GM21723 (cell line): ENCODE data around the gene SDK1.
"Not testable (repeated sequence)": the region's sequence is repeated elsewhere in the genome, so short reads cannot be mapped to it uniquely, and the experiment has no call there.

Experiments used
- ATAC-seq: cut with Tn5 transposase; IDR thresholded peaks from one replicate; pipeline ENCODE4 v1.9.1; 2021; ENCODE audit warnings: mild to moderate bottlenecking, moderate library complexity; ENCODE audit not compliant: unreplicated experiment

SDK1 gene

DNA sequence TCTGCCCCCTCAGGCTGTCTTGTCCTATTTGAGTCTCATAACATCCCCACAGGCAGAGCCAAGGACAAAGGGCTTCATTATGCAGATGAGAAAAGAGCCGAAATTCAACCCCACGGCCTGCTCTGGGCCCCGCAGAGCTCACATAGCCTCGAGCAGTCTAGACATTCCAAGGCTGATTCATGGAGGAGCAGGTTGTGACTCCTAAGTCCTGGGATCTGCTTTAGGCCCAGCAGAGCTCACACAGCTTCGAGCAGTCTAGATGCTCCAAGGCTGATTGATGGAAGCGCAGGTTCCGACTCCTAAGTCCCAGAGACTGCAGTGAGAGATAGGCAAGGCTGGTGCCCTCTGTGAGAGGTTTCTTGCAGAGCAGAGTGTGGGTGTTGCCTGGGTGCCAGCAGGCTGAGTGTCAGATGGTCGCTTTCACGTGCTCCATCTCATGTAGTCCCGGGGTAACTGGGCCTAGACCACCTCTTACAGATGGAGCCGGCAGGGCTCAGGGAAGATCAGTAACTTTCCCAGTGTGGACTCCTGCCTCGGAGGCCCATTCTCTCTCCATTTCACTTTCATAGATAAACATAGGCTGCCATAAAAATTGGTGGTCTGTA is 944.9 kb downstream of the SDK1 start:
- ATAC-seq = no peak

GRCh38 chr7:4246536-4246935 is 945.5 kb downstream of the SDK1 start:
- no peak for ATAC-seq

GRCh38 chr7:4247106-4247876 is 946.2 kb downstream of the SDK1 start:
- ATAC-seq = no peak

- ATAC-seq = no peak
These were observed 947.2 kb downstream of the SDK1 start for GRCh38 chr7:4248295-4248694.

- ATAC-seq = no peak
These were observed 948.2 kb downstream of the SDK1 start for GRCh38 chr7:4249241-4249640.

- no peak for ATAC-seq
These were observed 954.3 kb downstream of the SDK1 start for GRCh38 chr7:4255336-4255735.

- no peak for ATAC-seq
These were observed 955.2 kb downstream of the SDK1 start for GRCh38 chr7:4256286-4256685.

DNA sequence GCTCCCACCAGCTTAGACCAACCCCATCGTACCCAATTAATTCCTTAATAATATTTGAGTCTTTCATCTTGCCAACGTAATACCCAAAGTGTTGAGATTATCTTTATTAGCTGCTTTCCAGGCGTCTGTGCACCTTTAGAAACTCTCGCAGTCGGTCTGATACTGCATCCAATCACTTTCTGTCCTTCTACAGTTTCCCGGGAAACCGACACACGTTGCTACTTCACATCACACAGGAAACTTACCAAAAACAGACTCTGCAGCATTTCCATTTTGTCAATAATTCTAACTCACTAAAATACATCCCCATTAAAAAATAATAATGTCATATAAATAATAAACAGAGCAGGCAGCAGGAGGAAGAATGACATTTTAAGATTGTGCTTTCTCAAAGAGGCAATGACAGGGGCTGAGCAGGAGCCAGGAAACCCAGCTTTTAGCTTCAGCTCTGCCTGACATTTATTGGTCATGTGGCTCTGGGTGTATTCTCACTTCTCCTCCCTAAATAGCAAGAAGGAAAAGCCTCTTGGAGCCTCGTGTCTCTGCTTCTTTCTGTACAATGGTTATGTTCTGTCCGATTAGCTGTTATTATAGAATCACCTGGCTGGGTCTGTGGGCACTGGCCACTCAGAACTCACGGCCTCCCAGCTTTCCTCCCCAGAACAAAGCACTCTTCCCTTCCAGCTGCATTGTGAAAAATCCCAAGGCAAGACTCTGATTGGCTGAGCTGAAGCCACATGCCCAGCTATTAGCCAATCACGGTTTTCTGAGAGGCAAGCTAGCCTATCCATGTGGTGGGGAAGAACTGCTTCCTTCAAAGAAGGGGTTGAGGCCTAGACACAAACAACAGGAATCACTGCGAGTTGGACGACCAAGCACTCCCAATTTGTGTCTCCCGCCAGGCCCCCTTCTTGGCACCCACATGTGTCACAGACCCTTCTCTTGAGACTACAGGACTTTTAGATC is 956.4 kb downstream of the SDK1 start:
- no peak for ATAC-seq

DNA sequence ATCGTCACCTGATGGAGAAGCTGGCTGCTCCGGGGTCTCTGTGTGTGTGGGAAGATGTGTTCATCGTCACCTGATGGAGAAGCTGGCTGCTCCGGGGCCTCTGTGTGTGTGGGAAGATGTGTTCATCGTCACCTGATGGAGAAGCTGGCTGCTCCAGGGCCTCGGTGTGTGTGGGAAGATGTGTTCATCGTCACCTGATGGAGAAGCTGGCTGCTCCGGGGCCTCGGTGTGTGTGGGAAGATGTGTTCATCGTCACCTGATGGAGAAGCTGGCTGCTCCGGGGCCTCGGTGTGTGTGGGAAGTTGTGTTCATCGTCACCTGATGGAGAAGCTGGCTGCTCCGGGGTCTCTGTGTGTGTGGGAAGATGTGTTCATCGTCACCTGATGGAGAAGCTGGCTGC is 959.1 kb downstream of the SDK1 start:
- ATAC-seq = not testable (repeated sequence)

GRCh38 chr7:4260867-4261600 is 960.0 kb downstream of the SDK1 start:
- ATAC-seq = no peak

DNA sequence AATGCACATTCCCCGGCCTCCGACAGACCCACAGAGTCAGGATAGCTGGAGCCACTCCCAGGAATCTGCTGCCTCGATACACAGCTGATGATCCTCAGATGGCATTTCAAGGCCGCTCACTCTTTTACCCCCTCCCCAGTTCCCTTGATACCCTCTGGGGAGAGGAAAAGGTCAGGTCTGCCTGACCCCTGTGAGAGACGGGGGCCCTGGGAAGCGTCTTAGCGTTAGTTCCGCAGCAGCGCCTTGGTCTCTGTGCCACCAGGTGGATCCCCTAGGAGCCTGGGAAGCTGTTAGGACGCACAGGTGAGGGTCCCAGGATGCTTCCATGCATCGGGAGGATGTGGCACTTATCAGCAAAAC is 960.5 kb downstream of the SDK1 start:
- no peak for ATAC-seq

GRCh38 chr7:4264206-4264605 is 963.2 kb downstream of the SDK1 start:
- ATAC-seq = not testable (repeated sequence)

GRCh38 chr7:4265066-4265465 is 964.0 kb downstream of the SDK1 start:
- no peak for ATAC-seq

DNA sequence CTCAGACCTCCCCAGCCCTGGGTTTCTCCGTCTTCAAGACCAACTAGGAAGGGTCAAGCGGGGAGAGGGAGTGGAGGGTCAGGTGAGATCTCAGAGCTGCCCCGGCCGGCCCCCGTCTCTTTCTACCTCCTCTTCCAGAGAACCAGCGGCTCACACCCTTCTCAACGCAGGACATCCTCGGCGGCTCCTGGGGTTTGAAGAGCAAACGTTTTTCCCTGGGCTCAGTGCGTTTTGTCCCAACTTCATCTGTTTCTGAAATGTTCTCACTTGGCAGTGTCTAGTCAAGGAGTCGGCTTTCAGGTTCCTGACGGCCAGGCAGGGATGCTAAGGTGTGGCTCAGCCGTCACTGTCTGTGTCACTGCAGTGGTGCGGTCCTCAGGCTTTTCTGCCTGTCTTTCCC is 964.6 kb downstream of the SDK1 start:
- no peak for ATAC-seq

DNA sequence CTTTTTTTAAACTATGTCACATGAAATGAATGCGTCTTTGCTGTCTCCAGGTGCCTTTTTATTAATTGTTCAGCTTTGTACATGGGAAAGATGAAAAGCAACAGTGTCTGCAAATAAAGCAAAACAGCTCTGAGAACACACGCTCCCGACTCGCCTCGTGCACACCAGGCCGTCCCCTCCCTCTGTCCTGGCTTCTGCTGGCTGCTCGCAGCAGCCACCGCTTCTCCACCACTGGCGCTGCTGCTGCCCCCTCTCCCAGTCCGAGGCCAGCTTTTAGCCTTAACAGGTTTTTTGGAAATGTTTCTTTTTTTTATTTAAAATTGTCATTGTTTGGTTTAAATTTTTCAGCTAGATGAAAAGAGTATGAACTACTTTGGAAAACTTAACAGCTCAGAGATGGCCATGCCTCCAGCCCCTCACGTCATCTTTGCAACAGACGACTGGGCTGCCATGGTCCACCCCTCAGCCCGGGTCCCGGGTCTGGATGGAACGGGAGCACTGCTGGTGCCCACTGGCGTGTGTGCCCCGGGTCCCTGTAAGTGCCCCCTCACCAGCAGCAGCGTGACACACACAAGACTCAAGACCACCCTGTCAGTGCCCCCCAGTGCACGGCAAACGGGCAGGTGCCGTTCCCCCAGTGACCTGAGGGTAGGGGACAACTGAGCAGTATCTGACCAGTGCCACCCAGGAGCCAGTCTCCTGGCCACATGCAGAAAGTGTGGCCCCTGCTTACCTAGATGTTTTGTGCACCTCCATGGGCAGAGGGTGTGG is 965.4 kb downstream of the SDK1 start:
- ATAC-seq = no peak

GRCh38 chr7:4267341-4268039 is 966.4 kb downstream of the SDK1 start:
- no peak for ATAC-seq

DNA sequence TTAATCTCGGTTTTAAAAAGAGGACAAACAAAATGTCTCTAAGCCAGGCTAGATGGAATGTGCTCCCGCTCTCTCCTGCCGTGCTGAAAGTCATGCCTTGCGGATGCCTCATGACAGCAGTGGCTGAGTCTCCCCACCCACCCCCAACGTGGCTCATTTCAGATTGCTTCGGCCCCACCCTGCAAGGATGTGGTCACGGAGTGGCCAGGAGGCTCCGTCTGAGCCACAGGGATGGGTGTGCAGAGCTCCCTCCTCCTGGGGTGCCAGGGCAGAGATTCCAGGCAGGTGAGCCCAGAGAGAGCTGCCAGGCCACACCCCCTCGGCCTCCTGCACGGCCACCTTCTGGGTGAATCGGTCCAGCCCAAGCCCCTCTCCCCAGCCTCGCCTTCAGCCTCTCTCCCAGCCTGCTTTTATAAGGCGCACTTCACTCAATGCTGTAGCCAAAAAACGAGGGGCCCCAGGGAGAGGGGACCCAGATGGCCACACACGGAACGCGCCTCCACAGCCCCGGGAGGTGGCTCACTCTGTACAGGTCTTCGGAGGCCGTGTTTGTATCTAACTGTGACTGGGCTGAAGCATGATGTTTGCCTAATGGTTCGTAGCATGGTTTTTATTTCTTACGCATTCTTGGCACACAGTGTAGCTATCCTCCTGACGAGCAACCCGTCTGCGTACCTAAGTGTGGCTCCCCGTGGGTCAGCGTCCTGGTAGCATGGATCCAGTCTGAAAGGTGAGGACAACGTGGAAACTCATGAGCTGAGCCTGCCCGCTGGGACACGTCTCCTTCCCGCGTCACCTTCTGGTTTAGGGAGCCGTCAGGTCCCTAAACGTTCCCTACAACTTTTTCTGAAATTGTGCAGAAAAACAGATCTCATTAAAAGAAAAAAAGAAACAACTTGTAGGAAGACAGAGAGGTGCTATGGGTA is 967.3 kb downstream of the SDK1 start:
- no peak for ATAC-seq

DNA sequence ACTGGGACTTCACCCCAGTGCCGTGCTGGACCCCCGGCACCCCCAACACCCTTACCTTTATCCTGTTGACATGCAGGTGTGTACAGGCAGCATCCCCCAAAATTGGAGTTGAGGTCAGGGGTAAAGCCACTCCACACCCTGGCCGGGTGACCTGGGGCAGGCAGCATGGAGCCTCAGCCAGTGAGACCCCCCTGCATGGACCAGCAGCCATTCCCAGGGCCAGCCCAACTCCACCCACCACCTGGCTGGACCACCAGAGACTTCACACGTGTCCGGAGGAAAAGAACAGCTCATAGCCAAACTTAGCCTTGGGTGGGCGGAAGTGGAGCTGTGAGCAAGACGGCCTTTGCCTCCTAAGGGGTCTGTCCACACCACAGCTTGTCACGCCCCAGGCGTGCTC is 968.0 kb downstream of the SDK1 start:
- no peak for ATAC-seq

DNA sequence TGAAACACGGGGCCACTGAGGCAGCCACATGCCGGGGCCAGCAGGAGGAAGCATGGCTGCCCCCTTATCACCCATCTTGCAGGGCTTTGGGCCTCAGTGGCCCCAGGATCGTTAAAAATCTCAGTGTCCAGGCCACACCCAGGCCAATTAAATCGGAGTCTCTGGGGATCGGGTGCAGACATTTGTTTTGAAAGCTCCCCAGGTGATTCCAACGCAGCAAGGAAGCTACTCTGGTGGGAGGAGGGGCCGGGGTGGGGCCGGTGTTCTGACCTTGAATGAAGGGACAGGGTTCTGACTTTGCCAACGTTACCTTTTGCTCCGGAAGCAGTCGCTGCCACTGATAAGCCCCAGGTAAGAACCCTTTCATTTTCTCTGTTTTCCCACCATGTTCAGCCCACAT is 968.7 kb downstream of the SDK1 start:
- ATAC-seq = no peak
